C4-2B (cell line): ENCODE results near the gene PLIN5.

Source experiments
- CTCF ChIP-seq: fragments of 450-650 bp; conservative IDR thresholded peaks from 2 replicates; pipeline ENCODE4 v1.5.1; 2017; ENCODE audit warnings: mild to moderate bottlenecking
- ZFX ChIP-seq: fragments of 450-650 bp; IDR thresholded peaks from 2 replicates; pipeline ENCODE4 v1.6.1; 2017

DNA sequence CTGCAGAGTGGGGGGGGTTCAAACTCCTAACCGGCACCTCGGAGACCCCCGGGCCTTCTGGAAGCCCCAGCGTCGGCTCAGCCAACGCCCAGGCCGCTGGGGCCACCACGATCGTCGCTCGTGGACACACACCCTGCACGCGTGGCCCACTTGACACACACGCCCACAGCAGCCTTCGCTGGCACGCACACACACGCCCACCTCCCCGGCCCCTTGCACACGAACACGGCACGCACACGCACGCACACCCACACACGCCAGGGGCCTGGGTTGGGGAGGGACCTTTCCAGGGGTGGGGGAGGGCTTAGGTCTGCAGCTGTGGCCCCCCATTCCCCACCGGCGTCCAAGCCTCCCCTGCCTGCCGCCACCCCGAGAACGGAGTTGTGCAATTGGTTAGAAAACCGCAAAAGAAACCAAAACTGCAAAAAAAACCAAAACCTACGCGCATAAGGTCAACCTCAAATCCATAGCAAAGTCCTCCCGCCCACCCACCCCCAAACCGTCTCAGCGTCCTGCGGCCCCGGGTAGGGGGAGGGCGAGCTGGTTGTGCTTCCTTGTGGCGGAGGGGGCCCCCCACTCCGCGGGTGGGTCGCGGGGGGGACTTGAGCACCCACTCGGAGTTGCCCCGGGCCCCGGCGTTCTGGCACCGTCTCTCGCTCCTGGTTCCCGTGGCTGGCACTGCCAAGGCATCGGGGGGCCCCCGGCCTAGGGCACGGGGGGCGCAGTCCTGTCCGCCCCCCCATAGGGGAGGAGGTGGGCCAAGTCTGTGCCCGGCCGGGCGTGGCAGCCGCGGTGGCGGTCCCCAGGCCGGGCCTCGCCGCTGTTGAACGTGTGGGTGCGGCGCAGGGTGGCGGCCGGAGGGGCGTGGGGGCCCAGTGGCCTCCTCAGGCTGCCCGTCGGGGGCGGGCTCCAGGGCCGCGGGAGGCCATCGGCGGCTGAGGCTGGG lies 8.1 kb upstream of the PLIN5 start:
- TF ChIP-seq CTCF (no peak), ZFX (no peak)
